HUDEP-2 (cell line): Measurements from ENCODE around the gene DDR2.
"Not testable (repeated sequence)": the region's sequence is repeated elsewhere in the genome, so short reads cannot be mapped to it uniquely, and the experiment has no call there.

Experiments used
- DNase-seq, 76 experiments: peaks; one replicate each; lab custom pipeline; 2025; ENCODE audit not compliant: unreplicated experiment in 76 of 76; lab: John Stamatoyannopoulos, UW

Gene DDR2

DNA sequence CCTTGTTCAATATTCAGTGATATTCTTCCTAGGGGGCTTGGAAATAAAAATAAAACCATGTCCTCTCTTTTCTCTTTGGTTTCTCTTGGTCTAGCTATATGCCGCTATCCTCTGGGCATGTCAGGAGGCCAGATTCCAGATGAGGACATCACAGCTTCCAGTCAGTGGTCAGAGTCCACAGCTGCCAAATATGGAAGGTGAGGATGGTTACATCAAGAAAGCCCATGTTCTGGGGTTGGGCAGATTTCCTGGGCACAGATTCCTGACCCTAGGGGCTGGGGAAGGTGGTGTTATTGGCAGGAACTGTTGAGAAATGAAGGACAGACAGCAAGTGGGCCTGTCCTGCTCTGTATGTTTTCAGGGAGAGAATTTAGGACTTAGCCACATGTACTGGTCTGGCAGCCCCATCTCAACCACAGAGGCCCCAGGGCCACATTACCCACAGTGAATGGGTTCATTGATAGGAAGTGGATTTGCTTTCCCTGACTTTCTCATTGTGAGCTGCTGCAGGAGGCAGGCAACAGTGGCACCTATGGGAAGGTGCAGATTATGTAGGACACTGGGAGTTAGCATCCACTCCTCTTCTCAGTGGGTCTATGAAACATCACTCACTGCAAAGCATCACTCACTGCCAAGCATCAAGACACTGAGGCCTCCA is 120.9 kb downstream of the DDR2 start:
- no peak for DNase-seq

DNA sequence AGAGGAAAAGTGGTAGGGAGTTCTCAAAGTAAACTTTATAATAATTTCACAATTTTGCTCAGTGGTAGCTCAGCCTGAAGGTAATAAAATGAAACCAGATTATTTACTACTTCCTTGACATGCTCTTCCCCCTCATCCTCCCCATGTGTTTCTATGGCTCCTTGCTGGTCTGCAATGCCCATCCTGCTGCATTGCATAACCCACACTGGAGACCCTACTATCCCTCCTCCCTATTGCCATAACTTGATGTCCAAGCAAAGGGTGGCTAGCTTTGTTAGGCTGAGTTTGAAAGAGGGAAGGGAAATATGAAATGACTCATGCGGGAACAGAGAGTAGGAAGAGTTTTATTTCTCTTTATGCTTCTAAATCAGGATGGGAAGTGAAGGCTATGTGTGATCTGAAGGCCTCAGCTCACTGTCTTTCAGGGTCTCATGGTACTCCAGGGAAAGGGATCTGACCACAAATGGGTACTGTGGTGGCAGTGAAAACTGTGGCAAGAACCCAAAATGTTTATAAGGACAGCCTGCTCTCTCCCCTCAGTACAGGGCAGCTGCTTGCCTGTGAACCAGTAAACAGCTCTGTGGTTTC is 121.8 kb downstream of the DDR2 start:
- DNase-seq, result no peak

DNA sequence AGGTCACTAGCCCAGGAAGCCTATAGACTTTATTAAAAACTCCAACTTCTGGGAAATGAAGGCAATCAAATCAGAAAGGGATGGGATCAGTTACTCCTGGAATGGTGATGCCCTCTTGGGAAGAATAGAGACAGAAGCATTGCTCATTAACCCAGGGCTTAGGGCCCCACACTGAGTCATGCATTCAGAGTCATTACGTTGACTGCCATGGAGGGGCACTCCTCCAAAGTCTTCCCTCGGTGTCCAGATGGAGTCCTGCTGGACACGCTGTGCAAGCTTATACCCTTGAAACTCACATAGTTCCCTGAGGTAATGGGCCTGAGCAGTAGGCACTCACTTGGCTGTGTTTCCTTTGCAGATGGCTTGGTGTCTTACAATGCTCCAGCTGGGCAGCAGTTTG is 123.0 kb downstream of the DDR2 start:
- DNase-seq, result no peak

DNA sequence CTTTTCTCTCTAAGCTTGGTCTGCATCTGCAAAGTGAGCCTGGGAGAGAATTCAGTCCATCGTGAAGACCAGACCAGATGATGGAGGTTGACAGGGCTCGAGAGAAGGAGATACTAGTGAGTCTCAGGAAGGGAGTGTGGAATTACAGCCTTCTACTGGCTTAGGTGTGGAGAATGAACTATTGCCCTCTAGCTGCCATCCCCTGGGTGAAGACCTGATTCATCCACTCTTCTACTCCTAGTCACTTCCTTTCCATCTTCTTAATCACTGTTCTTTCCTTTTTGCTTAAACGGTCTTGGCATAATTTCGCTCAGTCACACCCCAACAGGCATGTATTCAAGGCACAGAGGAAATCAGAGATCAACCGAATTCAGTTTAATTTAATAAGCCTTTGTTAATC is 124.3 kb downstream of the DDR2 start:
- no peak for DNase-seq

DNA sequence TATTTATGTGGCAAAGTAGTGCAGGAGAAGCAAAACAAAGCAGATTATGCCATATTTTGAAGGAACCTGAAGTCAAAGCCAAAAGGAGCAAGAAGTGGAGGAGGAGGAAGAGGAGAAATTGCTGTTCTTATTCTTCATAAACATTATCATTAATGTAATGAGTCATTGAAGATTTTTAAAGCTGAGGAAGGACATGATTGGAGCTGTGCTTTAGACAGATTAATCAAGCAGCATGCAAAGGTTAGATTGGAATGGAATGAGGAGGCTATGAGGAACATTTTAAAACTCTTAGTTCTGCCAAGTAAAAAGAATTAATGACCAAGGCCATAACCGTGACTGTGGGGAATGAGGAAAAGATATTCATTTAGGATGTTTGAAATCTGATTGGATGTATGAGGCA is 125.2 kb downstream of the DDR2 start:
- DNase-seq, result no peak

DNA sequence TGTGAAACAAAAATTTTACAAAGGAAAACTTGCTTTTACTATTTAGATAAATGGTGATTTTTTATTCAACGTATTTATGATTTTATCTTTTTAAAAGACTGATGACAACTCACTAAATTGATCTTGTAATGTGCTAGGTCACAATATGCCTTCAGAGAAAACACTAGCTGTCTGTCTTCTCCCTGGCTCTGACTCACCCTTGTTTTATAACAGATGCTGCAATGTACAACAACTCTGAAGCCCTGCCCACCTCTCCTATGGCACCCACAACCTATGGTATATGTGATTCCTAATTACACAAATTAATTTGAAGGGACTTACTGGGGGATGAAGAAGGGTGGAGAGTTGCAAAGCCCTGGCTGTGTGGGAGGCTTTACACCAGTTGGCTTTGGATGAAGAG is 133.5 kb downstream of the DDR2 start:
- no peak for DNase-seq

DNA sequence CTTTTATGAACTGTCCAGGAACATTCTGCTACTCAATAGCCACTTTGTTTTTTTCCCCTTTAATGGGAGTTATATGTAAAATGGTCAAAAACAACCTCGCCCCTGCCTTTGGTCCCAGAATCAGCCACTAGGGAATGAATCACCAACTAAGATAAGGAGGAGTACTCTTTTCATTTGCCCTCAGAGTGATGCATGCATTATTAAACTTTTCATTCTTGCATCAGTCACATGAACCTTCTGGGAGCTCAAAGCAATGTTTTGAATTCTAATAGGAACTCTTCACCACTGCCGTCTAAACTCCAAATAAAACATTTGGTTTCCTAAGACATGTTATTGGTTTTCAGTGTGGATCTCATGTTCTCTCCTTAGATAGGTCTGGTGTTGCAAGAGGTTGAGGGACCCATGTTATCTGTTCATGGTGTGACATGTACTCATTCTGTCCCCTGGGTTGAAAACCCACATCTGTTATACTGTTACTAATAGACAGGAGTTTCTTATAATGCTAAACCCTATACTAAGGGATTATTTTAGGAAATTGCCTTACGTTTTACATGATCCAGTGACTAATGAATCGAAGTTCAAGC is 140.4 kb downstream of the DDR2 start:
- no peak for DNase-seq

DNA sequence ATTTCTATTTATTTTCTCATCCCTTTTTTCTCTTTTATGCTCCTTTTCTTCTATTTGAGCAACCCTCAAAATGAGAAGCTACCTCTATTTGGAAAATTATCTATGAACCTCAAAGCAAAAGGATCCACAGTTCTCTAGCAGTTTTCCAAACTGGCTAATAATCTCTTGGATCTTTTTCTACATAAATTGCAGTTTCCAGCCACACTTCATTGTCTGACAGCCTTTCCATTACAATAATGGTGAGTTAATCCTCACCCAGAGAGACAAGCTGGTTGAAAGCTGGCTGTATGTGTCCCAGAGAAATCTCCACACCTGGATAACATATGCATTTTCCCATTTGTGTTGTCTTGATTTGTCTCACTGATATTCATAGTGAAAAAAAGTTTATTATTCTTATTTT is 141.7 kb downstream of the DDR2 start:
- DNase-seq, result no peak

DNA sequence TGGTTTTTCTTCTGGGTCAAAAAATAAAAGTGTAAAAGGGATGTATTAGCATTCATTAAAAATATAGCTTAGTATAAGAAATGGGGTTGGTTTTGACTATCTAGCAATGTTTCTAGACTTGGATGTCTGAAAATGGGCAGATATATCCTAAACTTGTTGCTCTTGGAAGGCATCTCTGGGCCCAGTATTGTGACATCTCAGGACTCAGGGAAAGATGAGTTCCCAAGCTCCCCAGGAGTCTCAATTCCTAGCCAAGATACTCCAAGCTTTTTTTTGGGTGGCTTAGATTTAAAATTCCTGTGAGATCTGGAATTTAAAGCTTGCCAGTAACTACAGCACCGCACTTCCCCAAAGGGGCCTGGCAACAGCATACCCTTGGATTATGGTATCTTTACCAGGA is 146.8 kb downstream of the DDR2 start:
- no peak for DNase-seq

DNA sequence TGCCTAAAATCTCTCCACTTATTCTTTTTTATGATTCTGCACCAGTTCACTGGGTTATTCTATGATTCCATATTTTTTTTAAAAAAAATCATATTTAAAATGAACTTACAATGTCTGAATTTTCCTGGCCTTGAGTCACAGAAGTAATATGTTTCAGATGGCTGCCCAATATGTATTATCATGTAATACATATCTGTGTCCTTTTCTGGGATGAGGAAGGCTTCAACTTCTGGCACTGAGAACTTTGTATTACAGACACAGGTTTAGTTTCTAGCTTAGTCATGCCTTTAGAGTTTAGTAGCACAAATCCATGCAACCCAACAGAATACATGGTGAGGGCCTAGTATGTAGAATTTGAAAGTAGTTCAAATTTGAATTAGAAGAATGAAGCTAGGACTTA is 150.4 kb downstream of the DDR2 start:
- DNase-seq, result no peak

DNA sequence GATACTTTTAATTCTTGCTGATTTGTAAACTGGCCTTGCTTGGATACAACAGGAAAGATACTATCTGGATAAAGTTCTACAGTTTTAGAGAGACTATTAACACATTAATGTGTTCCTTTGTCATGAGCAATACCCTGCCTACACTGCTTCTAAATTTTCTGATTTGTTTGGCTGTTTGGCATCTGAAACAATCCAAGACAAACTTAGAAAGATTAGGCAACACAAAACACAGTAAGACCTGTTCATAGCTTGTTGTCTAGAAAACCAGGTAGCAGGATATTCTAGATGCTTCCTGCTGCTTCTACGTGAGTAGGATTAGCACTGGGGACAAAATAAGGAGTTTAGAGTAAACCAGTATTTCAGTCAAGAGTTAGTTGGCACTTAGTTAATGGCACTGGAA is 152.7 kb downstream of the DDR2 start:
- DNase-seq, result not testable (repeated sequence)

DNA sequence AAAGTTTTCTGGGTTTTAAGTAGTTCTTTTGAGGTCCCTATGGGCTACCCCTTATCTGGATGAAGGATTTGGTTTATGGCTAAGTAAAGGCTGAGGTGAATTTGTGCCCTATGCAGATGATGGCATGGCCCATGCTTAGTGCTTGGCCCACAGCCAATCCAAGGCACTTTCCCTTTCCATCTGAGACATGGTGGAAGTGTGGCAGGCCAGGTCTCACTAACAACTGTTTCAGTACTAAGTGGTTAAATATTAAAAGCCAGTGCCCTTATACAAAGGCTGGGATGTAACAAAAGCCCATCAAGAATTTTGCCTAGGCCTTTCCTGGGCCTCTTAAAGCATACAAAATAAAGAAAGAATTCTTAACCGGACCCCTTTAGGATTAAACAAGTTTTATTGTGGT is 156.5 kb downstream of the DDR2 start:
- DNase-seq, result not testable (repeated sequence)

DNA sequence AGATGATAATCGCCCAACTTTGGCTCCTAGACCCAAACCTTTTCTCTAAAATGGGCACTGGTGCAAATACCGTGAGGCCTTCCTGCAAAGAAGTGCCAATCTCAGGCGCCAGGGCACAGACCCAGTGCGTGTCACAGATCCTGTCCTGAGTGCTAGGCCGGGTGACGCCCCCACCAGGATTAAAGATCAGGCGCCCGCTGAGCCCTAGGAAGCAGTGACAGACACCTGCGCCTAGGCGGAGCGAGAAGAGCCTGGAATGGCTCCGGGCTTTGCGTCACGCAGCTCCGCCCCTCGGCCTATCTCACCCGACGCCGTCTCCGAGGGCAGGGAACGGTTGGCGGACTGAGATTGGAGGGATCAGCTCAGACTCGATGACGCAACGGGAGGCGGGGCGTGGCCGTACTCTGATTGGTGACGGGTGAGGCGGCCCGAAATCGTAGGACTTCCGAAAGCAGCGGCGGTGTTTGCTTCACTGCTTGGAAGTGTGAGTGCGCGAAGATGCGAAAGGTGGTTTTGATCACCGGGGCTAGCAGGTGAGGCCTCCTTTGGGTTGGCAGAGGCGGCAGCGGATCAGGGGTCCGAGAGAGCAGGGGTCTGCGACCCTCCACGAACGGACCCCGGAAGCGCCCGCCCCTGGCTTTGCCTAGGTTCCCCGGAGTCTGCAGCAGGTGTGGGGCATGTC is 158.2 kb downstream of the DDR2 start, which contains the start of gene HSD17B7:
TSS of gene HSD17B7 (plus strand) at position 400 of the 682 bp plus-strand sequence. CDS start at position 499, 99 bp downstream.
- peak in 73 of 76 experiments; percentile 4 to 79 (median 58) for DNase-seq

DNA sequence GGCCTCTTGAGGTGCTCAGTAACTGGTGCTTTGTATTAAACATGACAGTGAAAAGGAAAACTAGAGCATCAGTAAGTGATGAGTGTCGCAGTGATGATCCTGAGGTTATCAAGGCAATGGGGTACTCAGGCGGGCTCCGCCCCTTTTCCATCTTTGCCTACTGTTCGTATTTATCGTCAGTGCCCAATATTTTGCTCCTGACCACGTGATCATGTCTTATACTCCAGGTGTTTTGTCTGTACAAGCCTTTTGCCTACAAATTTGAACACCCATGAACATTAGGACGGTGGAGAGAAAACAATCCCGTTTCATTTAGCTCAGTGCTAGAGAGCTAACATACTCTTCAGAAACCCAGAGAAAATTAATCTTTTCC is 158.7 kb downstream of the DDR2 start:
- peak in 1 of 76 experiments; percentile 9 for DNase-seq

DNA sequence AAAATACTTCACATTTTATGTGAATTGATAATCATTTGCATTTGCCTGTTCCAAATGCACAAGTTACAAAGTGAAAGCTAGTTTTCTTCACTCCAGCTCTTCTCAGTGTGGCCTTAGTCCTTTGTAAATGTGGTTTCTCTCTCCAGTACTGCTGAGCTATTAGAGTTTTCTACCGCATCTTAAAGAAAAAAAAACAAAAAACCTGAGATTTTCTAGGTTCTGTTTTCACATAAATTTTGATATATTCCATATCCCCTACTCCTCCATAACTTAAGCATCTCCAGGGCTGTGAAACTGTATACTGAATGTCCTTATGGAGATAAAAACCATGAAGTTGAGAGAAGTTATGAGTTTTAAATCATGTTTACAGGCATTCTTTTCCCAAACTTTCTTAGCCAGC is 162.0 kb downstream of the DDR2 start:
- DNase-seq, result not testable (repeated sequence)

DNA sequence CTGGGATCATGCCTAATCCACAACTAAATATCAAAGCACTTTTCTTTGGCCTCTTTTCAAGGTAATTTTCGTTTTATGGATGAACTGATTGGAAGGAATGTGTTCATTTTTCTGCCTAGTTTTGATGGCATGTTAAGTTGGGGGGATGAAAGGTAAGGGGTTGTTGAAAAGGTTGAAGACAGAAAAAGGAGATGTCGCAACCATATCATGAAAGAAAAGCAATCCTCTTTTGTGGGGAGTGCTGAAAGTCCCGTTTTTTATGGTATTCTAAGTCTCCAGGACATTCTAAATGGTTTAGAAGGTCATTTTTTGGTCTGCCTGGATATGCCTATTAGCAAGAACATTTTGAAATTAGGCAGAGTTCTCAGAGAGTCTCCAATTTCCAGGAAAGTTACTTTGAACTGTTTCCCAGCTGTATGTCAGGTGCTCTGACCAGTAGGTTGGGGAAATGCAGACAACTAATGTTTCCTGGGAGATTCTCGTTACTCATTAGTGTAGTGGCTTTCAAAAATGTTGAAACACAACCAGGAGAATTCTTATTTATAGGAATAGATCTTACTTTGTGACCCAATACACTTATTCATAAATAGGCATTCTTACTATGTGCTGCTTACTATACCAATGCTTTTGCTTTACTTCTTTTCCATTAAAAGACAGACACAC is 164.5 kb downstream of the DDR2 start:
- not testable (repeated sequence) for DNase-seq

DNA sequence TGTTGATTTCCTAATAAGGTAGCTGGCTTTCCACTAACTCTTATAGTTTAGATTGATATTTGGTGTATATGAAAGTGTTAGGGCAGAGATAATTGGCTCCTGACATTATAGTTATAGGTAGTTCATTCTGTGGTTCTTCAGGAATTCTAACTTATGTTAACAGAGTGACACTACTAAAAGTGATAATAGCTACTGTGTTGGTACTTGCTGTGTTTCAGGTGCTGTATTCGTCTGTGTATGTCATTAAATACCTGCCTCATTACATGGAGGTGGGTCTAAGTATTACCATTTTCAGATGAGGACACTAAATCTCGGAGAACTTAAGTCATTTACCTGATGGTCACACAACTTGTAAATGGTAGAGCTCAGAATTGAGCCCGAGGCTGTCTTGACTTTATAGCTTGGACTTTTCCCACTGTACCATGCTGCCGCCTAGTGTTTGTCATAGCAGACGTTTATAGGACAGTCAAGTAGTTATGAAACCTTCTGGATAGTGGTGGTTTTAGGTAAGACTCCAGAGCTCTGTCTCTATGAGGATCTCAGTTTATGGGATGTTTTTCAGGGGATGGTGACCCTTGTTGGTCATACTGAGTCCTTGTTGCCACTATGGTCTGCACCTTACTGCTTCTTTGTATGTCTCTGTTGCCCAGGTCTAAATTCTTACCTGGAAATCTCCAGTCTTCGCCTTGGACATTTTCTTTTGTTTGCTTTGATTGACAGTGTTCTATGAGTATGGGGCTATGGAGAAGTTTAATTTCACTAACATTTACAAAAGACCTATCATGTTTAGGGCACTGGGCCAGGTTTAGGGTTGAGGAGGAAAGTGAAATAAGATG is 167.9 kb downstream of the DDR2 start:
- DNase-seq, result peak in 20 of 76 experiments; percentile 2 to 32 (median 18)

DNA sequence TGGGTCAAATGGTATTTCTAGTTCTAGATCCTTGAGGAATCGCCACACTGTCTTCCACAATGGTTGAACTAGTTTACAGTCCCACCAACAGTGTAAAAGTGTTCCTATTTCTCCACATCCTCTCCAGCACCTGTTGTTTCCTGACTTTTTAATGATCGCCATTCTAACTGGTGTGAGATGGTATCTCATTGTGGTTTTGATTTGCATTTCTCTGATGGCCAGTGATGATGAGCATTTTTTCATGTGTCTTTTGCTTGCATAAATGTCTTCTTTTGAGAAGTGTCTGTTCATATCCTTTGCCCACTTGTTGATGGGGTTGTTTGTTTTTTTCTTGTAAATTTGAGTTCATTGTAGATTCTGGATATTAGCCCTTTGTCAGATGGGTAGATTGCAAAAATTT is 175.2 kb downstream of the DDR2 start:
- DNase-seq, result not testable (repeated sequence)

DNA sequence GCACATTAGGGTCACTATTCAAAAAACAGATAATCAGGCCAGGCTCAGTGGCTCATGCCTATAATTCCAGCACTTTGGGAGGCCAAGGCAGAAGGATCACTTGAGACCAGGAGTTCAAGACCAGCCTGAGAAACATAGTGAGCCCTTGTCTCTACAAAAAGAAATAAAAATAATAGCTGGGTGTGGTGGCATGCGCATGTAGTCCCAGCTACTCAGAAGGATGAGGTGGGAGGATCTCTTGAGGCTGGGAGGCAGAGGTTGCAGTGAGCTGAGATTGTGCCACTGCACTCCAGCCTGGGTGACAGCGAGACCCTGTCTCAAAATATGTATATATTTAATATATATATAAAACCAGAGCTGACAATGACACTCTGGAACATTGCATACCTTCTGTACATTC is 180.1 kb downstream of the DDR2 start:
- not testable (repeated sequence) for DNase-seq

DNA sequence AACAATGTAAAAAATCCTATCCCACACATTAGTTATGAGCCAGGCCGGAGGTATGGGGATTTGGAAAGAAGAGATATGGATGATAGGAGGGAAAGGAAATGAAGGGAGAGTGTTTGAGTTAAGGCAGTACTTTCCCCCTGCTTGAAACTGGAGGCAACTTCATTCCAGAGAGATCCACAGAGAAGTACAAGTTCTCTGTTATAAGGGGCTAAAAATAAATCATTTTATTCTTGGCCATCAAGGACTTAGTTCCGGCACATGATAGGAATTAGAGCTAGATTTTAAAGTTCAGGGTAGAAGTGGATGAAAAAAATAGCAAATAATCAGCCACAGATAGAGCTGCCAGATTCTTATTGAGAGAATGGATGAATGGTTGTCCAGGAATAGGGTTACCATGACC is 185.9 kb downstream of the DDR2 start:
- not testable (repeated sequence) for DNase-seq
